SU-DHL-6 (cell line): ENCODE measurements around the gene MTX1.

Experiments used
- H2AFZ ChIP-seq: fragments of 200-600 bp; sonication (generic); 2 replicates; pipeline ENCODE4 v1.6.1; 2014; ENCODE audit warnings: low read depth, mild to moderate bottlenecking, moderate library complexity, mixed read lengths, antibody characterized with exemption, low read length; ENCODE audit not compliant: severe bottlenecking
- H3F3A ChIP-seq: fragments of 200-600 bp; shearing (Covaris generic); 2 replicates; pipeline ENCODE4 v1.6.0; 2016; ENCODE audit warnings: antibody characterized with exemption, mild to moderate bottlenecking; ENCODE audit not compliant: insufficient read depth
- H3K27ac ChIP-seq: fragments of 200-600 bp; sonication (generic); 2 replicates; pipeline ENCODE4 v1.5.1; 2016; ENCODE audit warnings: low read depth, mild to moderate bottlenecking, low read length, moderate library complexity, mixed read lengths
- H3K27me3 ChIP-seq: fragments of 200-600 bp; sonication (generic), shearing (Covaris generic); 2 replicates; pipeline ENCODE4 v1.6.0; 2014; ENCODE audit warnings: mild to moderate bottlenecking, low read length
- H3K36me3 ChIP-seq: fragments of 200-600 bp; sonication (generic); 2 replicates; pipeline ENCODE4 v1.6.1; 2014; ENCODE audit warnings: mild to moderate bottlenecking, low read length, mixed read lengths
- H3K4me2 ChIP-seq: fragments of 300-600, 200-600 bp; shearing (Covaris generic), sonication (generic); 2 replicates; pipeline ENCODE4 v1.6.0; 2014; ENCODE audit warnings: low read length, low read depth, mild to moderate bottlenecking; ENCODE audit not compliant: poor library complexity, severe bottlenecking
- H3K4me3 ChIP-seq: fragments of 200-600 bp; sonication (generic); 2 replicates; pipeline ENCODE4 v1.5.1; 2014; ENCODE audit warnings: antibody characterized with exemption, low read length, mild to moderate bottlenecking, mixed read lengths; ENCODE audit not compliant: insufficient read depth, poor library complexity, severe bottlenecking
- H3K79me2 ChIP-seq: fragments of 200-600 bp; sonication (generic); 2 replicates; pipeline ENCODE4 v1.6.1; 2014; ENCODE audit warnings: mild to moderate bottlenecking, low read length, moderate library complexity; ENCODE audit not compliant: insufficient read depth
- H3K9ac ChIP-seq: fragments of 200-600 bp; sonication (generic); 2 replicates; pipeline ENCODE4 v1.7.0; 2014; ENCODE audit warnings: mild to moderate bottlenecking, low read length
- H3K9me2 ChIP-seq: fragments of 200-600 bp; sonication (generic); replicated peaks from 2 replicates; pipeline ENCODE4 v1.6.1; 2014; ENCODE audit warnings: low read length; ENCODE audit not compliant: insufficient read depth
- H3K9me3 ChIP-seq: fragments of 200-600 bp; sonication (generic); 2 replicates; pipeline ENCODE4 v1.6.1; 2014; ENCODE audit warnings: low read length, mixed read lengths; ENCODE audit not compliant: insufficient read depth
- H4K20me1 ChIP-seq: fragments of 200-600 bp; sonication (generic); 2 replicates; pipeline ENCODE4 v1.6.1; 2014; ENCODE audit warnings: low read depth, mild to moderate bottlenecking, antibody characterized with exemption, low read length, moderate library complexity, mixed read lengths
- CTCF ChIP-seq: fragments of 200-600 bp; sonication (generic); IDR thresholded peaks from one replicate; pipeline ENCODE4 v1.5.1; 2017; ENCODE audit warnings: antibody characterized with exemption, mild to moderate bottlenecking, low read length, moderate library complexity; ENCODE audit not compliant: insufficient read depth, poor library complexity, severe bottlenecking
- EZH2phosphoT487 ChIP-seq: fragments of 200-600 bp; sonication (generic), shearing (Covaris generic); conservative IDR thresholded peaks from 2 replicates; pipeline ENCODE4 v1.6.1; 2018; ENCODE audit warnings: mild to moderate bottlenecking, antibody characterized with exemption, low read length, moderate library complexity, mixed read lengths

Gene MTX1

GRCh38 chr1:155251566-155251965, 43.1 kb downstream of the MTX1 start:
- Histone ChIP-seq H3K4me2 (peak overlapping the region; percentile 47), H3K36me3 (no peaks in the 10 kb centered on the region), H3K9me2 (no peaks in the 10 kb centered on the region), H3K27me3 (no peaks in the 10 kb centered on the region), H3K9ac (0 out of 2 replicates have a peak overlapping the region, but pooled peaks have one; percentile 56), H3K79me2 (no peaks in the 10 kb centered on the region), H4K20me1 (no peaks in the 10 kb centered on the region), H3K4me3 (no peak overlapping the region), H3K9me3 (no peaks in the 10 kb centered on the region), H3F3A (peaks cover 22% of the 10 kb centered on the region; the same call in 1 of the 2 replicates), H2AFZ (no peak overlapping the region), H3K27ac (peak overlapping the region; percentile 57; the same call in 1 of the 2 replicates)
- TF ChIP-seq EZH2phosphoT487 = no peak
- TF ChIP-seq CTCF = no peak

GRCh38 chr1:155253208-155253607, 44.7 kb downstream of the MTX1 start:
- no peaks in the 10 kb centered on the region for H3K9me3 ChIP-seq
- TF ChIP-seq CTCF (no peak), EZH2phosphoT487 (no peak)
- H4K20me1 ChIP-seq = no peaks in the 10 kb centered on the region
- H3K36me3 ChIP-seq = no peaks in the 10 kb centered on the region
- no peaks in the 10 kb centered on the region for H3K27me3 ChIP-seq
- peaks cover 14% of the 10 kb centered on the region; the same call in 1 of the 2 replicates for H3F3A ChIP-seq
- no peaks in the 10 kb centered on the region for H3K79me2 ChIP-seq
- peak overlapping the region; percentile 57; the same call in 1 of the 2 replicates for H3K27ac ChIP-seq
- H3K4me2 ChIP-seq = peak overlapping the region; percentile 51
- peak overlapping the region; percentile 76; the same call in 1 of the 2 replicates for H3K9ac ChIP-seq
- H3K4me3 ChIP-seq = no peak overlapping the region
- no peak overlapping the region for H2AFZ ChIP-seq
- H3K9me2 ChIP-seq = no peaks in the 10 kb centered on the region

GRCh38 chr1:155253797-155254196, 45.3 kb downstream of the MTX1 start:
- peak overlapping the region; percentile 71 for H3K4me3 ChIP-seq
- H2AFZ ChIP-seq = no peak overlapping the region
- peak overlapping the region; percentile 51 for H3K4me2 ChIP-seq
- H3K27me3 ChIP-seq = no peaks in the 10 kb centered on the region
- H3K27ac ChIP-seq = peak overlapping the region; percentile 57
- H3K79me2 ChIP-seq = no peaks in the 10 kb centered on the region
- H3K9ac ChIP-seq = peak overlapping the region; percentile 76
- no peak for TF ChIP-seq CTCF
- TF ChIP-seq EZH2phosphoT487 = no peak
- H3F3A ChIP-seq = peaks cover 14% of the 10 kb centered on the region; the same call in 1 of the 2 replicates
- H3K9me3 ChIP-seq = no peaks in the 10 kb centered on the region
- no peaks in the 10 kb centered on the region for H4K20me1 ChIP-seq
- H3K36me3 ChIP-seq = no peaks in the 10 kb centered on the region
- no peaks in the 10 kb centered on the region for H3K9me2 ChIP-seq
